ENCODE measurements around the gene CLEC2A. TPM values are rescaled to one million over a fixed set of nuclear protein-coding genes. Genes with fewer than 3 reads are reported as not detected.

The CLEC2A gene
- total and polyA plus RNA-seq, 7 donors, result not detected

GRCh38 chr12:9909724-9910123 is 22.4 kb downstream of the CLEC2A start:
- no peak for DNase-seq
- intact Hi-C loops (cut with DNase I), result no loop called here
- no peak for ATAC-seq
- Histone ChIP-seq H3K4me3 (no peak overlapping the region), H3K27ac (no peak overlapping the region), H3K27me3 (ENCODE audit: insufficient read depth in 3 of 3, low read length in 2 of 3) (no peaks in the 10 kb centered on the region), H3K36me3 (ENCODE audit: insufficient read depth in 1 of 2, low read depth in 1 of 2) (no peaks in the 10 kb centered on the region), H3K4me1 (no peaks in the 10 kb centered on the region), H3K9me3 (peaks cover 12% of the 10 kb centered on the region)
- TF ChIP-seq, protein P1, sequence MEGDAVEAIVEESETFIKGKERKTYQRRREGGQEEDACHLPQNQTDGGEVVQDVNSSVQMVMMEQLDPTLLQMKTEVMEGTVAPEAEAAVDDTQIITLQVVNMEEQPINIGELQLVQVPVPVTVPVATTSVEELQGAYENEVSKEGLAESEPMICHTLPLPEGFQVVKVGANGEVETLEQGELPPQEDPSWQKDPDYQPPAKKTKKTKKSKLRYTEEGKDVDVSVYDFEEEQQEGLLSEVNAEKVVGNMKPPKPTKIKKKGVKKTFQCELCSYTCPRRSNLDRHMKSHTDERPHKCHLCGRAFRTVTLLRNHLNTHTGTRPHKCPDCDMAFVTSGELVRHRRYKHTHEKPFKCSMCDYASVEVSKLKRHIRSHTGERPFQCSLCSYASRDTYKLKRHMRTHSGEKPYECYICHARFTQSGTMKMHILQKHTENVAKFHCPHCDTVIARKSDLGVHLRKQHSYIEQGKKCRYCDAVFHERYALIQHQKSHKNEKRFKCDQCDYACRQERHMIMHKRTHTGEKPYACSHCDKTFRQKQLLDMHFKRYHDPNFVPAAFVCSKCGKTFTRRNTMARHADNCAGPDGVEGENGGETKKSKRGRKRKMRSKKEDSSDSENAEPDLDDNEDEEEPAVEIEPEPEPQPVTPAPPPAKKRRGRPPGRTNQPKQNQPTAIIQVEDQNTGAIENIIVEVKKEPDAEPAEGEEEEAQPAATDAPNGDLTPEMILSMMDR (IDR thresholded peaks at IDR 0.05), result no peak

GRCh38 chr12:9908350-9908749 is 23.8 kb downstream of the CLEC2A start:
- Histone ChIP-seq H3K27ac (no peak overlapping the region), H3K27me3 (ENCODE audit: insufficient read depth in 3 of 3, low read length in 2 of 3) (no peaks in the 10 kb centered on the region), H3K9me3 (peaks cover 12% of the 10 kb centered on the region), H3K4me1 (no peaks in the 10 kb centered on the region), H3K36me3 (ENCODE audit: insufficient read depth in 1 of 2, low read depth in 1 of 2) (no peaks in the 10 kb centered on the region), H3K4me3 (no peak overlapping the region)
- no peak for DNase-seq
- WGBS, 3 donors, result 85 to 91% (median 89%) methylated on average over 4 of the region's 4 CpGs
- ATAC-seq, result no peak
- intact Hi-C loops (cut with DNase I), result no loop called here
- TF ChIP-seq, protein P1 (IDR thresholded peaks at IDR 0.05), result no peak

DNA sequence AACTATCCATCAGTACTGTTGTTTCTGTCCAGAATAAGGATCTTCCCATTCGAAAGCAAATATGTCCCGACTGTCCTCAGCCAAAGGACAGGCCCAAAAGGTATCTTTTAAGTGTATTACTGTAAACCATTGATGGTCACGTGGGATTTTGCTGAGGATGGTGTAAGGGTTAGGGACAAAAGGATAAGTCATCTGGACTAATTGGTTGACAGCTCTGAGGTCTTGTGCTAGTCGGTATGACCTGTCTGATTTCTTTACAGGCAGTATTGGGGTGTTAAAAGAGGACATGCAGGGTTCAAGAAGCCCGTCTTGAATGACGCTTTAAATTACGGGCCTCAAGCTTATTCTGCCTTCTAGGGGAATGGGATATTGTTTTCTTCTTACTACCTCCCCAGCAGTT is 24.4 kb downstream of the CLEC2A start:
- ATAC-seq (no peak), DNase-seq (no peak)
- Histone ChIP-seq H3K27me3 (ENCODE audit: insufficient read depth in 3 of 3, low read length in 2 of 3) (no peaks in the 10 kb centered on the region), H3K9me3 (peaks cover 12% of the 10 kb centered on the region), H3K4me1 (no peaks in the 10 kb centered on the region), H3K27ac (no peak overlapping the region), H3K36me3 (ENCODE audit: insufficient read depth in 1 of 2, low read depth in 1 of 2) (no peaks in the 10 kb centered on the region), H3K4me3 (no peak overlapping the region)
- TF ChIP-seq, protein P1 (IDR thresholded peaks at IDR 0.05), result no peak
- 83 to 91% (median 86%) methylated on average over 7 of the region's 7 CpGs for WGBS, 3 donors
- intact Hi-C loops (cut with DNase I), result no loop called here

DNA sequence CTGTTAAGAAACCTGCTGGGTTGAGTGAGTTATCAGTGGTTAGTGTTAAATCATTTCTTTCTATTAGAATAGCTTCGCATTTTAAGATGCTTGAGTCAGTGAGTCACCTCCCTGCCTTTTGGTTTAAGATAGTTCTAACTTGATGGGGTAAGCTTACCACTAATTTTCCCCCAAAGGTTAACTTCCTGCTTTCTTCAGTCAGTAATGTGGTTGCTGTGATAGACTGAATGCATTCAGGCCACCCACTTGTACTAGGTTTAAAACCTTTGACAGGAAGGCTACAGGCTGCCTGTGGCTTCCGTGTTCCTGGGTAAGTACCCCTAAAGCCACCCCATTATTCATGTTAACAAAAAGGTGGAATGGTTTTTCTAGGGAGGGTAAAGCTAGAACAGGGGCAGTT is 25.3 kb downstream of the CLEC2A start:
- intact Hi-C loops (cut with DNase I), result no loop called here
- no peaks in the 10 kb centered on the region for H3K4me1 ChIP-seq
- H3K36me3 ChIP-seq (ENCODE audit: insufficient read depth in 1 of 2, low read depth in 1 of 2), result no peaks in the 10 kb centered on the region
- TF ChIP-seq, protein P1 (IDR thresholded peaks at IDR 0.05), result no peak
- DNase-seq (no peak), ATAC-seq (no peak)
- H3K4me3 ChIP-seq, result no peak overlapping the region
- peaks cover 12% of the 10 kb centered on the region for H3K9me3 ChIP-seq
- no peaks in the 10 kb centered on the region for H3K27me3 ChIP-seq (ENCODE audit: insufficient read depth in 3 of 3, low read length in 2 of 3)
- no peak overlapping the region for H3K27ac ChIP-seq
- 74 to 94% (median 87%) methylated on average over 2 of the region's 2 CpGs for WGBS, 3 donors

- Histone ChIP-seq H3K9me3 (no peaks in the 10 kb centered on the region), H3K4me3 (no peak overlapping the region), H3K27ac (no peak overlapping the region), H3K36me3 (ENCODE audit: insufficient read depth in 1 of 2, low read depth in 1 of 2) (no peaks in the 10 kb centered on the region), H3K4me1 (no peaks in the 10 kb centered on the region), H3K27me3 (ENCODE audit: insufficient read depth in 3 of 3, low read length in 2 of 3) (no peaks in the 10 kb centered on the region)
- DNase-seq, result no peak
- no peak for ATAC-seq
- TF ChIP-seq, protein P1 (IDR thresholded peaks at IDR 0.05), result no peak
- WGBS, 3 donors, result 83 to 91% (median 85%) methylated on average over 7 of the region's 7 CpGs
- intact Hi-C loops (cut with DNase I), result no loop called here
These were observed 29.5 kb downstream of the CLEC2A start for GRCh38 chr12:9902539-9903228.
